Measurements from ENCODE around the gene VCL. TPM values are rescaled to one million over a fixed set of nuclear protein-coding genes. Genes with fewer than 3 reads are reported as not detected.
A peak's percentile ranks its signal among the peaks of the same experiment; 100 is the strongest.

VCL gene
- total RNA-seq, 1 experiment from 2014 or later, result 495 TPM

- ATAC-seq, result peak; percentile 40; the same call in 1 of the 2 replicates
- TF ChIP-seq POLR2AphosphoS5 (IDR thresholded peaks at IDR 0.05; ENCODE audit: low read depth, low read length) (no peak), TCF7L2 (IDR thresholded peaks at IDR 0.05; ENCODE audit: low read depth, low read length) (no peak), REST (IDR thresholded peaks at IDR 0.05; ENCODE audit: insufficient read depth in 1 of 2, low read depth in 2 of 2, low read length in 1 of 2) (no peak), SIN3A (IDR thresholded peaks at IDR 0.05; ENCODE audit: borderline replicate concordance, insufficient read depth, low read depth, low read length) (no peak), CTCF (IDR thresholded peaks at IDR 0.05) (no peak)
- Histone ChIP-seq H3K36me3 (ENCODE audit: control insufficient read depth, insufficient read depth, low read length) (peaks cover 39% of the 10 kb centered on the region), H3K27me3 (ENCODE audit: control insufficient read depth, insufficient read depth, low read length) (no peaks in the 10 kb centered on the region), H3K27ac (ENCODE audit: low read length) (no peak overlapping the region), H3K4me1 (ENCODE audit: control insufficient read depth, insufficient read depth, low read length) (peaks cover 27% of the 10 kb centered on the region), H3K9me3 (ENCODE audit: control insufficient read depth, insufficient read depth, low read depth, low read length) (no peaks in the 10 kb centered on the region), H3K4me3 (ENCODE audit: low read depth in 2 of 2, low read length in 2 of 2) (no peak overlapping the region)
- no peak for DNase-seq (ENCODE audit: low read depth, low spot score)
- in situ Hi-C loops (cut with HindIII; ENCODE audit: low pct_unique_long_range_greater_than_20kb, low sequenced_read_pairs), result no loop called here
- ChIA-PET CTCF (no interaction called here), POLR2A (no interaction called here)
- intact Hi-C loops (cut with micrococcal nuclease; ENCODE audit: unreplicated experiment), result no loop called here
- BruUV-seq (replicated peaks), result no TSS peak
These were observed 73.2 kb downstream of the VCL start for GRCh38 chr10:74071157-74071556.

GRCh38 chr10:74072503-74072902 lies 74.6 kb downstream of the VCL start:
- Histone ChIP-seq H3K27me3 (ENCODE audit: control insufficient read depth, insufficient read depth, low read length) (no peaks in the 10 kb centered on the region), H3K36me3 (ENCODE audit: control insufficient read depth, insufficient read depth, low read length) (peaks cover 47% of the 10 kb centered on the region), H3K4me1 (ENCODE audit: control insufficient read depth, insufficient read depth, low read length) (peaks cover 32% of the 10 kb centered on the region), H3K4me3 (ENCODE audit: low read depth in 2 of 2, low read length in 2 of 2) (no peak overlapping the region), H3K27ac (ENCODE audit: low read length) (0 out of 2 replicates have a peak overlapping the region, but pooled peaks have one; percentile 23), H3K9me3 (ENCODE audit: control insufficient read depth, insufficient read depth, low read depth, low read length) (no peaks in the 10 kb centered on the region)
- TF ChIP-seq POLR2AphosphoS5 (IDR thresholded peaks at IDR 0.05; ENCODE audit: low read depth, low read length) (no peak), TCF7L2 (IDR thresholded peaks at IDR 0.05; ENCODE audit: low read depth, low read length) (no peak), SIN3A (IDR thresholded peaks at IDR 0.05; ENCODE audit: borderline replicate concordance, insufficient read depth, low read depth, low read length) (no peak), CTCF (IDR thresholded peaks at IDR 0.05) (no peak), REST (IDR thresholded peaks at IDR 0.05; ENCODE audit: insufficient read depth in 1 of 2, low read depth in 2 of 2, low read length in 1 of 2) (no peak)
- DNase-seq (ENCODE audit: low read depth, low spot score) (peak; percentile 59), ATAC-seq (no peak)
- intact Hi-C loops (cut with micrococcal nuclease; ENCODE audit: unreplicated experiment) (no loop called here), in situ Hi-C loops (cut with HindIII; ENCODE audit: low pct_unique_long_range_greater_than_20kb, low sequenced_read_pairs) (no loop called here)
- BruUV-seq (replicated peaks), result no TSS peak
- ChIA-PET CTCF (no interaction called here), POLR2A (no interaction called here)

Measured in Panc1 (cell line).